Astrocyte (in vitro differentiated cells and primary cell): Measurements from ENCODE around the gene PDLIM5. TPM values are rescaled to one million over a fixed set of nuclear protein-coding genes. Genes with fewer than 3 reads are reported as not detected.

Experiments used
- DNase-seq: peaks from one replicate; pipeline ENCODE4 v3.0.0-alpha.2; 2010; ENCODE audit warnings: low read depth
- FAIRE-seq: peaks from 2 replicates; lab custom pipeline; 2011; peaks lifted over from hg19 to GRCh38; lab: Jason Lieb, UNC
- H2AFZ ChIP-seq: 2 replicates; pipeline ENCODE4 v1.6.0; 2012; ENCODE audit warnings: low read depth, low read length, inconsistent platforms
- H3K27ac ChIP-seq: 2 replicates; pipeline ENCODE4 v1.5.1; 2011; ENCODE audit warnings: low read depth, low read length, inconsistent platforms
- H3K27me3 ChIP-seq: 2 replicates; pipeline ENCODE4 v1.6.0; 2011; ENCODE audit warnings: low read length, inconsistent platforms; ENCODE audit not compliant: insufficient read depth
- H3K36me3 ChIP-seq: 2 replicates; pipeline ENCODE4 v1.5.1; 2011; ENCODE audit warnings: low read length, inconsistent platforms; ENCODE audit not compliant: insufficient read depth
- H3K4me1 ChIP-seq: 2 replicates; pipeline ENCODE4 v1.5.1; 2011; ENCODE audit warnings: low read length, inconsistent platforms; ENCODE audit not compliant: insufficient read depth
- H3K4me2 ChIP-seq: 2 replicates; pipeline ENCODE4 v1.6.0; 2012; ENCODE audit warnings: low read length, inconsistent platforms
- H3K4me3 ChIP-seq: 2 replicates; pipeline ENCODE4 v1.5.1; 2011; ENCODE audit warnings: low read depth, mild to moderate bottlenecking, low read length, inconsistent platforms; ENCODE audit not compliant: insufficient read depth
- H3K79me2 ChIP-seq: 2 replicates; pipeline ENCODE4 v1.6.0; 2012; ENCODE audit warnings: mild to moderate bottlenecking, low read length, inconsistent platforms; ENCODE audit not compliant: insufficient read depth
- H3K9ac ChIP-seq: 2 replicates; pipeline ENCODE4 v1.6.0; 2012; ENCODE audit warnings: mild to moderate bottlenecking, low read length, inconsistent platforms
- H3K9me3 ChIP-seq: 2 replicates; pipeline ENCODE4 v1.5.1; 2012; ENCODE audit warnings: low read depth, mild to moderate bottlenecking, low read length, inconsistent platforms; ENCODE audit not compliant: insufficient read depth
- H4K20me1 ChIP-seq: 2 replicates; pipeline ENCODE4 v1.6.0; 2012; ENCODE audit warnings: low read length, inconsistent platforms; ENCODE audit not compliant: insufficient read depth
- H3K27ac Mint-ChIP-seq: one replicate; pipeline ENCODE4 v1.8.0; 2021; ENCODE audit warnings: mild to moderate bottlenecking, mixed read lengths; ENCODE audit not compliant: unreplicated experiment
- H3K27me3 Mint-ChIP-seq: one replicate; pipeline ENCODE4 v1.8.0; 2021; ENCODE audit warnings: low read depth, mixed read lengths; ENCODE audit not compliant: unreplicated experiment
- H3K36me3 Mint-ChIP-seq: one replicate; pipeline ENCODE4 v1.8.0; 2021; ENCODE audit warnings: low read depth, mixed read lengths; ENCODE audit not compliant: unreplicated experiment
- H3K4me1 Mint-ChIP-seq: one replicate; pipeline ENCODE4 v1.8.0; 2021; ENCODE audit warnings: low read depth, mixed read lengths; ENCODE audit not compliant: unreplicated experiment
- H3K4me3 Mint-ChIP-seq: one replicate; pipeline ENCODE4 v1.8.0; 2021; ENCODE audit warnings: mild to moderate bottlenecking, moderate library complexity, mixed read lengths; ENCODE audit not compliant: unreplicated experiment
- H3K9me3 Mint-ChIP-seq: one replicate; pipeline ENCODE4 v1.8.0; 2021; ENCODE audit warnings: mild to moderate bottlenecking, mixed read lengths; ENCODE audit not compliant: unreplicated experiment
- CTCF ChIP-seq: IDR thresholded peaks from 2 replicates; pipeline ENCODE4 v1.5.1; 2011; ENCODE audit warnings: low read depth, mild to moderate bottlenecking, inconsistent platforms, low read length, moderate library complexity; ENCODE audit not compliant: insufficient read depth
- EZH2 ChIP-seq: IDR thresholded peaks from 2 replicates; pipeline ENCODE4 v1.6.1; 2012; ENCODE audit warnings: mild to moderate bottlenecking, low read length, inconsistent platforms; ENCODE audit not compliant: insufficient read depth
- total RNA-seq: library from RNA; stranded (reverse); gene quantifications from 2 replicates; pipeline ENCODE4 v1.2.1, GENCODE V29; 2021

Gene PDLIM5
- total RNA-seq, 1 donor from 2014 or later: 181 TPM

GRCh38 chr4:94680176-94680862, 228.6 kb downstream of the PDLIM5 start:
- no peak overlapping the region for H3K4me3 Mint-ChIP-seq
- H3K9me3 Mint-ChIP-seq: no peaks in the 10 kb centered on the region
- Histone ChIP-seq H3K79me2 (no peaks in the 10 kb centered on the region), H3K27me3 (no peaks in the 10 kb centered on the region), H3K4me3 (no peak overlapping the region), H3K4me2 (no peak overlapping the region), H3K36me3 (no peaks in the 10 kb centered on the region), H3K9ac (no peak overlapping the region), H3K9me3 (no peaks in the 10 kb centered on the region), H3K4me1 (no peaks in the 10 kb centered on the region), H3K27ac (no peak overlapping the region), H4K20me1 (no peaks in the 10 kb centered on the region), H2AFZ (no peak overlapping the region)
- no peak for TF ChIP-seq CTCF
- no peak for TF ChIP-seq EZH2
- H3K27me3 Mint-ChIP-seq: no peaks in the 10 kb centered on the region
- DNase-seq (no peak), FAIRE-seq (no peak)
- H3K4me1 Mint-ChIP-seq: peaks cover 18% of the 10 kb centered on the region
- H3K27ac Mint-ChIP-seq: no peak overlapping the region
- no peaks in the 10 kb centered on the region for H3K36me3 Mint-ChIP-seq

DNA sequence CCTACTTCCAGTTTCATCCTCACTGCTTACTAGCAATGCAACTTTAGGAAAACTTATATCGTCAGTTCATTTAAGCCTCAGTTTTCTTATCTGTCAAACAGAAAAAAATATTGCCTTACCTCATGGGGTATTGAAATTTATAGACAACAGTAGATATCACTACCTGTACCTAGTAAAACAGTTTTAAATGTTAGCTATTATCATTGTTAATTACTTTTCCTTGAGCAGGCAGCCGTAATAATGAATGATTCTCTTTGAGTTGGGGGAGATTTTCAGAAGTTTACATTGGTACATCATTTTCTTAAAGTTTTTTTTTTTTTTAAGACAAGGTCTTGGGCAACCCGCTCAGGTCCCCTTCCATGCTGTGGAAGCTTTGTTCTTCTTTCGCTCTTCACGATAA, 234.3 kb downstream of the PDLIM5 start:
- Histone ChIP-seq H3K9me3 (no peaks in the 10 kb centered on the region), H3K79me2 (no peaks in the 10 kb centered on the region), H3K4me1 (peaks cover 3% of the 10 kb centered on the region), H3K9ac (no peak overlapping the region), H3K4me2 (no peak overlapping the region), H3K4me3 (no peak overlapping the region), H3K36me3 (no peaks in the 10 kb centered on the region), H3K27me3 (no peaks in the 10 kb centered on the region), H4K20me1 (no peaks in the 10 kb centered on the region), H2AFZ (no peak overlapping the region), H3K27ac (no peak overlapping the region)
- no peak for DNase-seq
- no peak overlapping the region for H3K4me3 Mint-ChIP-seq
- H3K36me3 Mint-ChIP-seq: no peaks in the 10 kb centered on the region
- TF ChIP-seq CTCF: no peak
- no peak for TF ChIP-seq EZH2
- H3K4me1 Mint-ChIP-seq: peaks cover 6% of the 10 kb centered on the region
- peak; percentile 32 for FAIRE-seq
- no peaks in the 10 kb centered on the region for H3K27me3 Mint-ChIP-seq
- H3K9me3 Mint-ChIP-seq: no peaks in the 10 kb centered on the region
- H3K27ac Mint-ChIP-seq: no peak overlapping the region

DNA sequence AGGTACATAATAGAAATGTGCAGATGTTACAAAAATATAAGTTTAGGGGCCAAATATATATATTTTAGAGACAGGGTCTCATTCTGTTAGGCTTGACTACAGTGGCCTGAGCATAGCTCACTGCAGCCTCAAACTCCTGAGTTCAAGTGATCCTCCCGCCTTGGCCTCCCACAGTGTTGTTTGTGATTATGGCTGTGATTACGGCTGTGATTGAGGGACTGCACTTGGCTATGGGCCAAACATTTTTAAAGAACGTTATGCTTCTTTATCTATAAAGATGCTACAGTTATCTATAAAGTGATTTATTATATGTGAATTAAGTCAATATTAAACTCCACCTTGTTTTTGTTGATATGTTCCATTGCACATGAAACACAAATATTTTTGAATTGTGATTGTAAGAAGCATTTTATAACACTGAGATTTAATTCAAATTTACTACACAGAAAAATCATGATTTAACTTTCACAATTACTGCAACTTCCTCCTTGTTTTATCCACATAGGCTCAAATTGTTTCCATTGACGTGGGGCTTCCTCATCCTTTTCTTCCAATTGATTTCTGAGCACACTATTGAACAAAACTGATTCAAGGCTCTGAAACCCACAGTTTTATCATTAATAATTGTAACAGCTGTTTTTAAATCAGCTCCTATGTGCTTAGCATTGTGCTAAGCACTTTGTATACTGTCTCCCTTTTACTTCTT, 237.6 kb downstream of the PDLIM5 start:
- TF ChIP-seq CTCF (no peak), EZH2 (no peak)

More for the DNA sequence above, 237.6 kb downstream of the PDLIM5 start:
- Mint-ChIP-seq H3K36me3 (no peaks in the 10 kb centered on the region), H3K4me1 (peaks cover 8% of the 10 kb centered on the region), H3K4me3 (no peak overlapping the region), H3K9me3 (no peaks in the 10 kb centered on the region), H3K27me3 (no peaks in the 10 kb centered on the region), H3K27ac (no peak overlapping the region)
- Histone ChIP-seq H2AFZ (no peak overlapping the region), H3K9ac (no peak overlapping the region), H3K4me3 (no peak overlapping the region), H3K36me3 (no peaks in the 10 kb centered on the region), H3K79me2 (no peaks in the 10 kb centered on the region), H4K20me1 (no peaks in the 10 kb centered on the region), H3K9me3 (no peaks in the 10 kb centered on the region), H3K27me3 (no peaks in the 10 kb centered on the region), H3K4me2 (no peak overlapping the region), H3K4me1 (peaks cover 3% of the 10 kb centered on the region), H3K27ac (no peak overlapping the region)
- FAIRE-seq (no peak), DNase-seq (no peak)
